Naive thymus-derived CD4-positive, alpha-beta T cell (primary cell): ENCODE results near the gene DAAM1. TPM values are rescaled to one million over a fixed set of nuclear protein-coding genes. Genes with fewer than 3 reads are reported as not detected.

ENCODE experiments used
- ATAC-seq: fragments of 150-1000 bp; cut with Tn5 transposase; 2 replicates; pipeline ENCODE4 v1.10.0; 2021; ENCODE audit warnings: mild to moderate bottlenecking, moderate library complexity
- CTCF ChIA-PET: fragments of 350-600 bp; sonication (Branson Sonifier 250); formaldehyde crosslinking; loops from one replicate; lab custom pipeline; 2021; ENCODE audit warnings: antibody characterized with exemption; lab: Charles Lee
- POLR2A ChIA-PET: fragments of 350-600 bp; sonication (Branson Sonifier 250); formaldehyde crosslinking; loops from one replicate; lab custom pipeline; 2021; ENCODE audit warnings: antibody characterized with exemption, inconsistent platforms; lab: Charles Lee
- DNase-seq, 9 donors: peaks; one replicate each; pipeline versions ENCODE4 v3.0.0 to v3.0.0-alpha.2; 2020 to 2022; ENCODE audit warnings: mixed read lengths in 1 of 9
- H3K27ac ChIP-seq: one replicate; pipeline ENCODE4 v1.7.0; 2013; ENCODE audit warnings: mild to moderate bottlenecking, low read depth, low read length, moderate library complexity
- H3K27me3 ChIP-seq, 2 donors: one replicate each; pipeline ENCODE4 v1.7.0; 2013; ENCODE audit warnings: low read length in 2 of 2, mild to moderate bottlenecking in 2 of 2, moderate library complexity in 2 of 2; ENCODE audit not compliant: control insufficient read depth in 2 of 2, insufficient read depth in 2 of 2
- H3K36me3 ChIP-seq, 3 experiments: 1 replicate in 2 of 3; 2 replicates in 1 of 3; pipeline ENCODE4 v1.7.0; 2013; ENCODE audit warnings: low read length in 3 of 3, mild to moderate bottlenecking in 3 of 3, moderate library complexity in 1 of 3; ENCODE audit not compliant: insufficient read depth in 3 of 3, control insufficient read depth in 2 of 3
- H3K4me1 ChIP-seq, 2 donors: one replicate each; pipeline ENCODE4 v1.7.0; 2013; ENCODE audit warnings: low read length in 2 of 2, mild to moderate bottlenecking in 2 of 2, moderate library complexity in 1 of 2; ENCODE audit not compliant: control insufficient read depth in 2 of 2, insufficient read depth in 2 of 2
- H3K4me3 ChIP-seq: 2 replicates; pipeline ENCODE4 v1.7.0; 2013; ENCODE audit warnings: mild to moderate bottlenecking, low read length
- H3K9me3 ChIP-seq, 3 experiments: 1 replicate in 2 of 3; 2 replicates in 1 of 3; pipeline ENCODE4 v1.7.0; 2013; ENCODE audit warnings: low read length in 3 of 3; ENCODE audit not compliant: control insufficient read depth in 2 of 3
- H3K27ac Mint-ChIP-seq, 9 donors: one replicate each; pipeline ENCODE4 v1.8.0; 2020 to 2022; ENCODE audit warnings: mixed read lengths in 9 of 9, mild to moderate bottlenecking in 8 of 9, moderate library complexity in 5 of 9, inconsistent platforms in 2 of 9
- H3K27me3 Mint-ChIP-seq, 5 donors: one replicate each; pipeline ENCODE4 v1.8.0; 2021 to 2022; ENCODE audit warnings: mixed read lengths in 5 of 5, mild to moderate bottlenecking in 1 of 5
- H3K36me3 Mint-ChIP-seq, 5 donors: one replicate each; pipeline ENCODE4 v1.8.0; 2020 to 2022; ENCODE audit warnings: mixed read lengths in 5 of 5, mild to moderate bottlenecking in 3 of 5, inconsistent platforms in 1 of 5
- H3K4me1 Mint-ChIP-seq, 7 donors: one replicate each; pipeline ENCODE4 v1.8.0; 2020 to 2022; ENCODE audit warnings: mixed read lengths in 7 of 7, mild to moderate bottlenecking in 3 of 7, inconsistent platforms in 1 of 7
- H3K4me3 Mint-ChIP-seq, 10 donors: one replicate each; pipeline ENCODE4 v1.8.0; 2020 to 2022; ENCODE audit warnings: mild to moderate bottlenecking in 10 of 10, mixed read lengths in 10 of 10, moderate library complexity in 6 of 10, inconsistent platforms in 2 of 10
- H3K9me3 Mint-ChIP-seq, 11 donors: one replicate each; pipeline ENCODE4 v1.8.0; 2020 to 2022; ENCODE audit warnings: mixed read lengths in 11 of 11, mild to moderate bottlenecking in 4 of 11, inconsistent platforms in 1 of 11, moderate library complexity in 1 of 11
- intact Hi-C, 2 donors: fragments of 100-400 bp; cut with micrococcal nuclease; formaldehyde crosslinking; loops; one replicate each; pipeline ENCODE4 v1.15.1; 2023
- polyA plus RNA-seq, 2 donors: library from polyadenylated mRNA; unstranded; fragments of 300-500 nt; fragmentation: Illumina TruSeq; gene quantifications; one replicate each; pipeline ENCODE4 v1.2.3, GENCODE V29; 2021
- total RNA-seq, 6 experiments: library from RNA in 5 of 6; stranded (reverse) in 5 of 6; gene quantifications; 1 replicate in 5 of 6; 2 replicates in 1 of 6; pipeline ENCODE4 v1.2.3 and lab custom pipeline; 2021 to 2026

The DAAM1 gene
- total and polyA plus RNA-seq, 7 experiments from 2014 or later = 5.5 to 21.0 (median 10.8) TPM

DNA sequence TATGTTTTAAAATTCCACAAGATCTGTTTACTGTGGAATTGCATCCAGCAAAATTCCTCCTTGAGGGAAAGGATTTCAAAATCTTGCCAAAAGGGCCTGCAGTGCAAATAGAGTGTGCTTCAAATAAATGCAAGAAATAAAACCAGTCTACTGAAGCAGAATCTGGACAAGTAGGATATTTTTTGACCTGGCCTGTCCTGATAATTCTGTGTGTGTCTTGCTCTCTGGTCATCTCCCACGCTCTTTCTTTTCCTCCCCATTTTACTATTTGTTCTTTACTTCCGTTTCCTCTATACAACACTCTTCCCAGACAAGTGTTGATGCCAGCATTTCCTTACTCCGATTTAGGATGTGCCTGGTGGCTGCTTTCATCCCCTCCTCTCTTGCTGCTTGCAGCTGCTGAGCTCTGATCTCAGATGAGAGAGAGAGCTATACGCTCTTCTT lies 160.8 kb downstream of the DAAM1 start:
- Histone ChIP-seq H3K4me3 (no peak overlapping the region), H3K27me3 (no peaks in the 10 kb centered on the region), H3K27ac (no peak overlapping the region), H3K4me1 (no peaks in the 10 kb centered on the region), H3K36me3 (peaks cover 0 to 20% (median 0%) of the 10 kb centered on the region in 3 experiments), H3K9me3 (no peaks in the 10 kb centered on the region)
- Mint-ChIP-seq H3K36me3 (peaks cover 3 to 49% (median 11%) of the 10 kb centered on the region in 5 donors), H3K4me3 (no peak overlapping the region), H3K4me1 (no peaks in the 10 kb centered on the region), H3K9me3 (peaks cover 0 to 2% (median 0%) of the 10 kb centered on the region in 11 donors), H3K27me3 (no peaks in the 10 kb centered on the region), H3K27ac (no peak overlapping the region)
- intact Hi-C loops = no loop called here
- DNase-seq (no peak), ATAC-seq (no peak)
- ChIA-PET CTCF (no interaction called here), POLR2A (no interaction called here)

DNA sequence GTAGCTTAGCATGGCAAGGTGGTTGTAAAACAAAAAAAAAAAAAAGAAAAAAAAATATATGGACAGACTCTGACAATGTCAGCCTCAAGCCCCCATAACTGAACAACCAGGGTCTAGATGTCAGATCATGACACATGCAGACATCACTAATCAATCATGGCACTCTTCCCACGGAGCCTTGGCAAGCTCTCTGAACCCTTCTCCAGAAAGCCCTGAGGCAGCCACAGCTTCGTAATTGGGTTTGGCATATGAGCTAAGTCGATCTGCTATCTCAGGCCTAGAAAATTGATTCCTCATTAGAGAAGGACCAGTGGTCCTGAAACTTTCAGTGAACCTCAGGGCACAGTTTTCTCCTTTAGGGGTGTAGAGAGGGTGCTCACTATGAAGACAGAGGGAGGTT lies 164.5 kb downstream of the DAAM1 start:
- POLR2A ChIA-PET = no interaction called here
- CTCF ChIA-PET = no interaction called here
- Histone ChIP-seq H3K27me3 (no peaks in the 10 kb centered on the region), H3K27ac (no peak overlapping the region), H3K4me3 (no peak overlapping the region), H3K36me3 (peaks cover 0 to 35% (median 0%) of the 10 kb centered on the region in 3 experiments), H3K4me1 (no peaks in the 10 kb centered on the region), H3K9me3 (no peaks in the 10 kb centered on the region)
- H3K36me3 Mint-ChIP-seq = peaks cover 3 to 63% (median 36%) of the 10 kb centered on the region in 5 donors
- H3K27me3 Mint-ChIP-seq = no peaks in the 10 kb centered on the region
- H3K4me3 Mint-ChIP-seq = no peak overlapping the region
- intact Hi-C loops = loop anchor here in 1 of 2 donors (10.0 kb wide), 1 partner anchor 228 kb away; no protein-coding TSS in a partner anchor
- DNase-seq (no peak), ATAC-seq (no peak)
- H3K4me1 Mint-ChIP-seq = no peaks in the 10 kb centered on the region
- H3K9me3 Mint-ChIP-seq = no peaks in the 10 kb centered on the region
- H3K27ac Mint-ChIP-seq = no peak overlapping the region

DNA sequence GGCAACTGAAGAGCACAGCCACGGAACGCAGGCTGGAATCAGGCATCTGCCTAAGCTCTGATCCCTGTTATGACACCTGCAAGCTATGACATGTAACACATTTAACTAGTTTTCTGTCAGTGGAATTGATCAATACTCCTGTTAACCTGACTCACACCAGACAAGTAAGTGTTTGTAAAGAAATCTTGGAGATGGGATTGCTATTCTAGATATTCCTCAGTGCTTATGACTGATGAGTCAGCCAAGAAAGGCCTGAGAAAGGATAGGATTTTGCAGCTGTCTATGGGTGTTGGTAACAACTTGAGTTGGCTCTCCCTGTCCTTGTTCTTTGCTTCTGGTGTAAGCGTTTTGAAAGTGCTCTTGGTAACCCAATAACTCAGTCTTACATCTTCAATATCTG lies 166.2 kb downstream of the DAAM1 start:
- Histone ChIP-seq H3K9me3 (no peaks in the 10 kb centered on the region), H3K27me3 (no peaks in the 10 kb centered on the region), H3K27ac (no peak overlapping the region), H3K4me3 (no peak overlapping the region), H3K4me1 (no peaks in the 10 kb centered on the region), H3K36me3 (peaks cover 0 to 26% (median 0%) of the 10 kb centered on the region in 3 experiments)
- intact Hi-C loops = loop anchor here in 1 of 2 donors (10.0 kb wide), 1 partner anchor 230 kb away; no protein-coding TSS in a partner anchor
- Mint-ChIP-seq H3K27me3 (no peaks in the 10 kb centered on the region), H3K9me3 (no peaks in the 10 kb centered on the region), H3K4me3 (no peak overlapping the region), H3K36me3 (peaks cover 3 to 68% (median 32%) of the 10 kb centered on the region in 5 donors), H3K27ac (no peak overlapping the region), H3K4me1 (peaks cover 0 to 6% (median 0%) of the 10 kb centered on the region in 7 donors)
- DNase-seq = no peak
- no peak for ATAC-seq
- CTCF ChIA-PET = interaction anchor here (0.6 kb wide), 1 partner anchor 335 kb away, joined by 3 read pairs; no protein-coding TSS in a partner anchor
- POLR2A ChIA-PET = no interaction called here

DNA sequence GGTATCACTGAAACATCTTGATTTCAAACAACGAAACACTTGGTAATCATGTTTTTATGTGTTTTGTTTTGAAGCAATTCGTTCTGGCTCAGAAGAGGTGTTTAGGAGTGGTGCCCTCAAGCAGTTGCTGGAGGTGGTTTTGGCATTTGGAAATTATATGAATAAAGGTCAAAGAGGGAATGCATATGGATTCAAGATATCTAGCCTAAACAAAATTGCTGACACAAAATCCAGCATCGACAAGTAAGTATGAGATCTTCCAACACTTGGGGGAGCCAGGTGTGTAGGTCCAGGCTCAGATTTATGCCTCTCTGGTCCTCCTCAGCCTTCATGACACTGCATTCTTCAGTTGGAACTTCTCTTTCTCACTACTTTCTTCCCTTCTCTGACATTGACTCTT lies 166.6 kb downstream of the DAAM1 start:
- ChIA-PET POLR2A (no interaction called here), CTCF (no interaction called here)
- Mint-ChIP-seq H3K36me3 (peaks cover 3 to 70% (median 32%) of the 10 kb centered on the region in 5 donors), H3K4me1 (peaks cover 0 to 8% (median 0%) of the 10 kb centered on the region in 7 donors), H3K27ac (no peak overlapping the region), H3K4me3 (no peak overlapping the region), H3K9me3 (no peaks in the 10 kb centered on the region), H3K27me3 (no peaks in the 10 kb centered on the region)
- intact Hi-C loops = loop anchor here in 1 of 2 donors (10.0 kb wide), 1 partner anchor 230 kb away; no protein-coding TSS in a partner anchor
- no peak for DNase-seq
- Histone ChIP-seq H3K9me3 (no peaks in the 10 kb centered on the region), H3K27ac (no peak overlapping the region), H3K27me3 (no peaks in the 10 kb centered on the region), H3K36me3 (peaks cover 0 to 24% (median 0%) of the 10 kb centered on the region in 3 experiments), H3K4me1 (no peaks in the 10 kb centered on the region), H3K4me3 (no peak overlapping the region)
- no peak for ATAC-seq

DNA sequence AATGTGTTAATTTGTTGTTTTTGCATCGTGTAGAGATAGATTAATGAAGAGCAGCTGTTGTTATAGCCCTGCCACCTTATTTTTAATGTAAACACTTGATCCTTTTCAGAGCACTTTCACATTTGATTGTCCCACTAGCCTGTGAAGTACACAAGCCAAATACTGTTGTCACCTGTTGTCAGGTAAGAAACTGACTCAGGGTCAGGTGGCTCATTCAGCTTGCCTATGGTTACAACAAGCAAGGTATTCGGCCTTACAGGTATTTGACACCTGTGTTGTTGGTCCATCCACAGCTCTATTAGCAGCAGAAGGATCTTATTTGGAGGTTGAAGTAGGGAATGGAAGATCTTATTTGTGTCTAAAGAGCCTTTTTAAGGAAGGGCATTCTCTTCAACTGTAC lies 167.8 kb downstream of the DAAM1 start:
- POLR2A ChIA-PET = no interaction called here
- DNase-seq (no peak), ATAC-seq (no peak)
- Histone ChIP-seq H3K36me3 (peaks cover 0 to 20% (median 0%) of the 10 kb centered on the region in 3 experiments), H3K27ac (no peak overlapping the region), H3K4me1 (no peaks in the 10 kb centered on the region), H3K9me3 (no peaks in the 10 kb centered on the region), H3K4me3 (no peak overlapping the region), H3K27me3 (no peaks in the 10 kb centered on the region)
- H3K4me1 Mint-ChIP-seq = peaks cover 0 to 8% (median 0%) of the 10 kb centered on the region in 7 donors
- no peak overlapping the region for H3K27ac Mint-ChIP-seq
- intact Hi-C loops = loop anchor here in 1 of 2 donors (10.0 kb wide), 1 partner anchor 232 kb away; no protein-coding TSS in a partner anchor
- H3K36me3 Mint-ChIP-seq = peaks cover 3 to 82% (median 32%) of the 10 kb centered on the region in 5 donors
- no peaks in the 10 kb centered on the region for H3K27me3 Mint-ChIP-seq
- H3K4me3 Mint-ChIP-seq = no peak overlapping the region
- no peaks in the 10 kb centered on the region for H3K9me3 Mint-ChIP-seq
- CTCF ChIA-PET = no interaction called here

DNA sequence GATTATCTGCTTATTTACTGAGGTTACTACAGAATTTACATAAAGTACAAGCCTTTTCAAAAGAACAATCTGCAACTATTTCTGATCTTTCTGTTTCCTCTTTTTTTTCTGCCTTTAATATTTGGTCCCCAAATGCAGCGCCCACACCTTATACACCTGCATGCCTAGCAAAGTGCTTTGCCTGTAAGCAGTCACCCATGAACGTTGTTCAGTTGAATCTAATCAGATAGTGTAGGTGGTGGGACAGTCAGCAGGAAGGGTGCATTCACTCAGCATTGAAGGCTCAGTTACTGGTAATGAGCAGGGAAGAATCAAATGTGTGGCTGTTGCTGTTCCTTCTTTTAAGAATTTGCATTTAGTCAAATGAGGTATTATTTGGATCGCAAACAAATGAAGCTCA lies 168.3 kb downstream of the DAAM1 start:
- peaks cover 0 to 20% (median 0%) of the 10 kb centered on the region in 3 experiments for H3K36me3 ChIP-seq
- Mint-ChIP-seq H3K4me3 (no peak overlapping the region), H3K27me3 (no peaks in the 10 kb centered on the region), H3K27ac (no peak overlapping the region), H3K9me3 (no peaks in the 10 kb centered on the region), H3K36me3 (peaks cover 3 to 81% (median 32%) of the 10 kb centered on the region in 5 donors), H3K4me1 (peaks cover 0 to 8% (median 0%) of the 10 kb centered on the region in 7 donors)
- ChIA-PET CTCF (no interaction called here), POLR2A (no interaction called here)
- no peak for ATAC-seq
- H3K4me3 ChIP-seq = no peak overlapping the region
- no peaks in the 10 kb centered on the region for H3K9me3 ChIP-seq
- no peak overlapping the region for H3K27ac ChIP-seq
- H3K27me3 ChIP-seq = no peaks in the 10 kb centered on the region
- no peak for DNase-seq
- intact Hi-C loops = loop anchor here in 1 of 2 donors (10.0 kb wide), 1 partner anchor 232 kb away; no protein-coding TSS in a partner anchor
- no peaks in the 10 kb centered on the region for H3K4me1 ChIP-seq

DNA sequence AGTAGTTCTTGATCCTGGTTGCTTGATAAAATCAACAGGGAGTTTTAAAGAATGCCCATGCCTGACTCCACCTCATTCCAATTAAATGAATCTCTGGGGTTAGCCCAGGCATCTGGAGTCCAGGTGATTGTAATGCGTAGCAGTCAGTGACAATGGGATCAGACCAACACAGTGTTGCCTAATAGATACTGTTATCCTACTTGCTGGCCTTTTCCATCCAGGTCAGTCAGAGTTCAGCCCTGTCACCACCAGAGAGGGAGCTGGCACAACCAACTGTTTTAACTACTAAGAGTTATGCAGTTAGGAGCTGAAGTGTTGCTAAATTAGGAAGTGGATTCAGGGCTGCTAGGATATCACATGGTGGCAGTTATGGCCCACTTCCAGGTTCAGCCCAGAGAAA lies 169.6 kb downstream of the DAAM1 start:
- no peak for DNase-seq
- Histone ChIP-seq H3K4me3 (no peak overlapping the region), H3K4me1 (no peaks in the 10 kb centered on the region), H3K36me3 (peaks cover 0 to 20% (median 0%) of the 10 kb centered on the region in 3 experiments), H3K9me3 (no peaks in the 10 kb centered on the region), H3K27me3 (no peaks in the 10 kb centered on the region), H3K27ac (no peak overlapping the region)
- ChIA-PET POLR2A (no interaction called here), CTCF (interaction anchor here (0.6 kb wide), 1 partner anchor 870 kb away, joined by 5 read pairs; no protein-coding TSS in a partner anchor)
- intact Hi-C loops = loop anchor here in 1 of 2 donors (10.0 kb wide), 1 partner anchor 233 kb away; no protein-coding TSS in a partner anchor
- Mint-ChIP-seq H3K36me3 (peaks cover under 1 to 79% (median 24%) of the 10 kb centered on the region in 5 donors), H3K27me3 (no peaks in the 10 kb centered on the region), H3K27ac (no peak overlapping the region), H3K4me1 (peaks cover 0 to 8% (median 0%) of the 10 kb centered on the region in 7 donors), H3K4me3 (no peak overlapping the region), H3K9me3 (no peaks in the 10 kb centered on the region)
- no peak for ATAC-seq
